Astrocyte (in vitro differentiated cells and primary cell): Measurements from ENCODE around the gene ANO2. TPM values are rescaled to one million over a fixed set of nuclear protein-coding genes. Genes with fewer than 3 reads are reported as not detected.
A peak's percentile ranks its signal among the peaks of the same experiment; 100 is the strongest.

Experiments
- DNase-seq: peaks from one replicate; pipeline ENCODE4 v3.0.0-alpha.2; 2010; ENCODE audit warnings: low read depth
- FAIRE-seq: peaks from 2 replicates; lab custom pipeline; 2011; peaks lifted over from hg19 to GRCh38; lab: Jason Lieb, UNC
- H2AFZ ChIP-seq: 2 replicates; pipeline ENCODE4 v1.6.0; 2012; ENCODE audit warnings: low read depth, low read length, inconsistent platforms
- H3K27ac ChIP-seq: 2 replicates; pipeline ENCODE4 v1.5.1; 2011; ENCODE audit warnings: low read depth, low read length, inconsistent platforms
- H3K27me3 ChIP-seq: 2 replicates; pipeline ENCODE4 v1.6.0; 2011; ENCODE audit warnings: low read length, inconsistent platforms; ENCODE audit not compliant: insufficient read depth
- H3K36me3 ChIP-seq: 2 replicates; pipeline ENCODE4 v1.5.1; 2011; ENCODE audit warnings: low read length, inconsistent platforms; ENCODE audit not compliant: insufficient read depth
- H3K4me1 ChIP-seq: 2 replicates; pipeline ENCODE4 v1.5.1; 2011; ENCODE audit warnings: low read length, inconsistent platforms; ENCODE audit not compliant: insufficient read depth
- H3K4me2 ChIP-seq: 2 replicates; pipeline ENCODE4 v1.6.0; 2012; ENCODE audit warnings: low read length, inconsistent platforms
- H3K4me3 ChIP-seq: 2 replicates; pipeline ENCODE4 v1.5.1; 2011; ENCODE audit warnings: low read depth, mild to moderate bottlenecking, low read length, inconsistent platforms; ENCODE audit not compliant: insufficient read depth
- H3K79me2 ChIP-seq: 2 replicates; pipeline ENCODE4 v1.6.0; 2012; ENCODE audit warnings: mild to moderate bottlenecking, low read length, inconsistent platforms; ENCODE audit not compliant: insufficient read depth
- H3K9ac ChIP-seq: 2 replicates; pipeline ENCODE4 v1.6.0; 2012; ENCODE audit warnings: mild to moderate bottlenecking, low read length, inconsistent platforms
- H3K9me3 ChIP-seq: 2 replicates; pipeline ENCODE4 v1.5.1; 2012; ENCODE audit warnings: low read depth, mild to moderate bottlenecking, low read length, inconsistent platforms; ENCODE audit not compliant: insufficient read depth
- H4K20me1 ChIP-seq: 2 replicates; pipeline ENCODE4 v1.6.0; 2012; ENCODE audit warnings: low read length, inconsistent platforms; ENCODE audit not compliant: insufficient read depth
- H3K27ac Mint-ChIP-seq: one replicate; pipeline ENCODE4 v1.8.0; 2021; ENCODE audit warnings: mild to moderate bottlenecking, mixed read lengths; ENCODE audit not compliant: unreplicated experiment
- H3K27me3 Mint-ChIP-seq: one replicate; pipeline ENCODE4 v1.8.0; 2021; ENCODE audit warnings: low read depth, mixed read lengths; ENCODE audit not compliant: unreplicated experiment
- H3K36me3 Mint-ChIP-seq: one replicate; pipeline ENCODE4 v1.8.0; 2021; ENCODE audit warnings: low read depth, mixed read lengths; ENCODE audit not compliant: unreplicated experiment
- H3K4me1 Mint-ChIP-seq: one replicate; pipeline ENCODE4 v1.8.0; 2021; ENCODE audit warnings: low read depth, mixed read lengths; ENCODE audit not compliant: unreplicated experiment
- H3K4me3 Mint-ChIP-seq: one replicate; pipeline ENCODE4 v1.8.0; 2021; ENCODE audit warnings: mild to moderate bottlenecking, moderate library complexity, mixed read lengths; ENCODE audit not compliant: unreplicated experiment
- H3K9me3 Mint-ChIP-seq: one replicate; pipeline ENCODE4 v1.8.0; 2021; ENCODE audit warnings: mild to moderate bottlenecking, mixed read lengths; ENCODE audit not compliant: unreplicated experiment
- EZH2 ChIP-seq: IDR thresholded peaks from 2 replicates; pipeline ENCODE4 v1.6.1; 2012; ENCODE audit warnings: mild to moderate bottlenecking, low read length, inconsistent platforms; ENCODE audit not compliant: insufficient read depth
- total RNA-seq: library from RNA; stranded (reverse); gene quantifications from 2 replicates; pipeline ENCODE4 v1.2.1, GENCODE V29; 2021
- TF ChIP-seq, protein P1 (sequence below): IDR thresholded peaks from 2 replicates; pipeline ENCODE4 v1.5.1; 2011; ENCODE audit warnings: low read depth, mild to moderate bottlenecking, inconsistent platforms, low read length, moderate library complexity; ENCODE audit not compliant: insufficient read depth

ANO2 gene
- total RNA-seq, 1 donor from 2014 or later: 0.93 TPM

- Histone ChIP-seq H3K9me3 (no peaks in the 10 kb centered on the region), H3K4me3 (no peak overlapping the region), H4K20me1 (no peaks in the 10 kb centered on the region), H3K36me3 (no peaks in the 10 kb centered on the region), H2AFZ (peak overlapping the region; percentile 70), H3K27ac (no peak overlapping the region), H3K9ac (no peak overlapping the region), H3K79me2 (no peaks in the 10 kb centered on the region), H3K4me1 (no peaks in the 10 kb centered on the region), H3K4me2 (no peak overlapping the region), H3K27me3 (peaks cover 12% of the 10 kb centered on the region)
- Mint-ChIP-seq H3K36me3 (no peaks in the 10 kb centered on the region), H3K27ac (no peak overlapping the region), H3K4me3 (no peak overlapping the region), H3K4me1 (no peaks in the 10 kb centered on the region), H3K9me3 (no peaks in the 10 kb centered on the region), H3K27me3 (peaks cover 15% of the 10 kb centered on the region)
- FAIRE-seq (peak; percentile 5), DNase-seq (peak; percentile 23)
- TF ChIP-seq, protein P1, sequence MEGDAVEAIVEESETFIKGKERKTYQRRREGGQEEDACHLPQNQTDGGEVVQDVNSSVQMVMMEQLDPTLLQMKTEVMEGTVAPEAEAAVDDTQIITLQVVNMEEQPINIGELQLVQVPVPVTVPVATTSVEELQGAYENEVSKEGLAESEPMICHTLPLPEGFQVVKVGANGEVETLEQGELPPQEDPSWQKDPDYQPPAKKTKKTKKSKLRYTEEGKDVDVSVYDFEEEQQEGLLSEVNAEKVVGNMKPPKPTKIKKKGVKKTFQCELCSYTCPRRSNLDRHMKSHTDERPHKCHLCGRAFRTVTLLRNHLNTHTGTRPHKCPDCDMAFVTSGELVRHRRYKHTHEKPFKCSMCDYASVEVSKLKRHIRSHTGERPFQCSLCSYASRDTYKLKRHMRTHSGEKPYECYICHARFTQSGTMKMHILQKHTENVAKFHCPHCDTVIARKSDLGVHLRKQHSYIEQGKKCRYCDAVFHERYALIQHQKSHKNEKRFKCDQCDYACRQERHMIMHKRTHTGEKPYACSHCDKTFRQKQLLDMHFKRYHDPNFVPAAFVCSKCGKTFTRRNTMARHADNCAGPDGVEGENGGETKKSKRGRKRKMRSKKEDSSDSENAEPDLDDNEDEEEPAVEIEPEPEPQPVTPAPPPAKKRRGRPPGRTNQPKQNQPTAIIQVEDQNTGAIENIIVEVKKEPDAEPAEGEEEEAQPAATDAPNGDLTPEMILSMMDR: peak; percentile 96
- TF ChIP-seq EZH2: no peak
Measured at GRCh38 chr12:5988659-5989116, 43.6 kb upstream of the ANO2 start.

DNA sequence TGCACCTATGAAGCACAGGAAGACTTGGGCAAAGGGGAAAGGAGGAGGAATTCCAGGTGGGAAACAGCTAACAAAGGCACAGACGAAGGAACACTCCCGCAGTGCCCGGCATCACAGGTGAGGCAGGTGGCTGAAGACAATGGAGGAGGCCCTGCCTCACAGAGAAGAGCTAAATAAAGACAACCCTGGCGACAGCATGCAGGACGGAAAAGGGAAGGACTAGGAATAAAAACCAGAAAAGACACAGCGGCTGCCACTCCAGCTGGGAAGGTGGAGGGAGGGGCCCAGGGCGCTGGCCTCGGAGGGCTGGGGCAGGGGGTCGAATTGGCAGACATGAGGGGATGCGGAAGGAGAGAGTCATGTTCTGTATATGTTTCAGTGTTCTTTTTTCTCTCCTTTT lies 43.0 kb upstream of the ANO2 start:
- no peak for TF ChIP-seq EZH2
- TF ChIP-seq, protein P1: no peak
- no peak for DNase-seq
- Histone ChIP-seq H3K4me2 (no peak overlapping the region), H3K27ac (no peak overlapping the region), H3K79me2 (no peaks in the 10 kb centered on the region), H4K20me1 (no peaks in the 10 kb centered on the region), H3K36me3 (no peaks in the 10 kb centered on the region), H3K9me3 (no peaks in the 10 kb centered on the region), H2AFZ (no peak overlapping the region), H3K4me1 (no peaks in the 10 kb centered on the region), H3K4me3 (no peak overlapping the region), H3K27me3 (peaks cover 12% of the 10 kb centered on the region), H3K9ac (no peak overlapping the region)
- no peaks in the 10 kb centered on the region for H3K4me1 Mint-ChIP-seq
- H3K36me3 Mint-ChIP-seq: no peaks in the 10 kb centered on the region
- FAIRE-seq: no peak
- H3K4me3 Mint-ChIP-seq: no peak overlapping the region
- H3K27me3 Mint-ChIP-seq: peaks cover 15% of the 10 kb centered on the region
- H3K27ac Mint-ChIP-seq: no peak overlapping the region
- H3K9me3 Mint-ChIP-seq: no peaks in the 10 kb centered on the region

DNA sequence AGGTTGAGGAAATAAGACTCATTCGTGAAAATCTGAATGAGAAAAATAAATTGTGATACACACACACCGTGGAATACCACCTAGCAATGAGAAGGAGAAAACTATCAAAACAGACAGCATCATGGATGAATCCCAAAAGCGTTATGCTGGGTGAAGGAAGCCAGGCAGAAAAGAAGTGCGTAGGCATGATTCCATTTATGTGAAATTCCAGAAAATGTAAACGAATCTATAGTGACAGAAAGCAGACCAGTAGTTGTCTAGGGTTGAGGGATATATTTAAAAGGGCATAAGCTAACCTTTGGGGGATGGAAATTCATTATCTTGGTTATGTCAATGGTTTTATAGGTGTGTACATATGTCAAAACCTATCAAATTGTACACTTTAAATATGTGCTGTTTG lies 42.5 kb upstream of the ANO2 start:
- FAIRE-seq: no peak

More for the DNA sequence above, 42.5 kb upstream of the ANO2 start:
- no peaks in the 10 kb centered on the region for H3K9me3 ChIP-seq
- TF ChIP-seq EZH2: no peak
- TF ChIP-seq, protein P1: no peak
- no peak overlapping the region for H3K27ac ChIP-seq
- H3K4me3 ChIP-seq: no peak overlapping the region
- H4K20me1 ChIP-seq: no peaks in the 10 kb centered on the region
- no peaks in the 10 kb centered on the region for H3K36me3 ChIP-seq
- Mint-ChIP-seq H3K36me3 (no peaks in the 10 kb centered on the region), H3K9me3 (no peaks in the 10 kb centered on the region), H3K4me3 (no peak overlapping the region), H3K27me3 (peaks cover 14% of the 10 kb centered on the region), H3K4me1 (no peaks in the 10 kb centered on the region), H3K27ac (no peak overlapping the region)
- no peak for DNase-seq
- H3K9ac ChIP-seq: no peak overlapping the region
- no peaks in the 10 kb centered on the region for H3K79me2 ChIP-seq
- no peak overlapping the region for H3K4me2 ChIP-seq
- H2AFZ ChIP-seq: no peak overlapping the region
- peaks cover 12% of the 10 kb centered on the region for H3K27me3 ChIP-seq
- H3K4me1 ChIP-seq: no peaks in the 10 kb centered on the region
